Suprapubic skin (tissue), 4 donors: Measurements from ENCODE around the gene SMYD3. TPM values are rescaled to one million over a fixed set of nuclear protein-coding genes. Genes with fewer than 3 reads are reported as not detected.

Experiments
- DNase-seq, 2 donors: peaks; one replicate each; pipeline ENCODE4 v3.0.0-alpha.2; 2019; ENCODE audit warnings: low spot score in 2 of 2
- H3K27ac ChIP-seq: fragments of 200-600 bp; sonication (generic); one replicate; pipeline ENCODE4 v1.5.1; 2019
- H3K27me3 ChIP-seq: fragments of 200-600 bp; sonication (generic); one replicate; pipeline ENCODE4 v1.5.1; 2019
- H3K36me3 ChIP-seq: fragments of 200-600 bp; sonication (generic); one replicate; pipeline ENCODE4 v1.5.1; 2019
- H3K4me1 ChIP-seq: fragments of 200-600 bp; sonication (generic); one replicate; pipeline ENCODE4 v1.5.1; 2019
- H3K4me3 ChIP-seq: fragments of 200-600 bp; sonication (generic); one replicate; pipeline ENCODE4 v1.5.1; 2019; ENCODE audit warnings: mild to moderate bottlenecking
- H3K9me3 ChIP-seq: fragments of 200-600 bp; sonication (generic); one replicate; pipeline ENCODE4 v1.5.1; 2019
- EP300 ChIP-seq: sonication (generic); formaldehyde crosslinking; IDR thresholded peaks from one replicate; pipeline ENCODE4 v1.6.1; 2017; ENCODE audit warnings: antibody characterized with exemption
- POLR2A ChIP-seq, 2 donors: fragments of 450-650 bp; IDR thresholded peaks; one replicate each; pipeline ENCODE4 v1.6.1; 2017; ENCODE audit warnings: antibody characterized with exemption in 2 of 2, mild to moderate bottlenecking in 2 of 2, moderate library complexity in 2 of 2
- POLR2AphosphoS5 ChIP-seq, 3 donors: sonication (generic); formaldehyde crosslinking; IDR thresholded peaks; one replicate each; pipeline ENCODE4 v1.6.1; 2017; ENCODE audit warnings: antibody characterized with exemption in 3 of 3
- WGBS: methylation state at CpG from one replicate; pipeline ENCODE4 v1.1.5; 2018; 5-methylcytosine and 5-hydroxymethylcytosine counted together
- total RNA-seq, 4 donors: library from RNA; depleted of rRNA; stranded (reverse); fragments of >200 nt; gene quantifications; one replicate each; pipeline ENCODE4 v1.1.0, GENCODE V29; 2016
- TF ChIP-seq, protein P1 (sequence below), 2 donors: fragments of 200-600 bp in 1 of 2; fragments of 450-650 bp in 1 of 2; sonication (generic) in 1 of 2; IDR thresholded peaks; one replicate each; pipeline ENCODE4 v1.5.1; 2016 to 2019; ENCODE audit warnings: antibody characterized with exemption in 2 of 2, mild to moderate bottlenecking in 1 of 2, moderate library complexity in 1 of 2

SMYD3 gene
- total RNA-seq, 4 donors from 2014 or later: 14.5 to 33.6 (median 18.9) TPM

DNA sequence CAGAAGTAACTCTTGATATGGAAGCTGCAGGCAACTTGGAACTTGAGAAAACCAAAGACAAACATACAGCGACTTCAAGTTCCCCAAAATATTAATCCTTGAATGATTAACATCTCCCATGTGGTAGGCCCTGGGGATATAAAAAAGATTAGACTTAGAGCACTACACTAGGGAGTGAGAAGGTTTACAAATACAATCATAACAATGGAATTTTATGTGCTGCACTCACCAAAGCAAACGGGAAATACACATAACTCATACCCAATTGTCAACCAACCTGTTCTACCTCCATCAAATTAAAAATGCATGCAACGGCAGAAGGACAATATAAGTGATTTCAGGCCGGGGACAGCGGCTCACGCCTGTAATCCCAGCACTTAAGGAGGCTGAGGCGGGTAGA lies 3.7 kb downstream of the SMYD3 start:
- TF ChIP-seq, protein P1, sequence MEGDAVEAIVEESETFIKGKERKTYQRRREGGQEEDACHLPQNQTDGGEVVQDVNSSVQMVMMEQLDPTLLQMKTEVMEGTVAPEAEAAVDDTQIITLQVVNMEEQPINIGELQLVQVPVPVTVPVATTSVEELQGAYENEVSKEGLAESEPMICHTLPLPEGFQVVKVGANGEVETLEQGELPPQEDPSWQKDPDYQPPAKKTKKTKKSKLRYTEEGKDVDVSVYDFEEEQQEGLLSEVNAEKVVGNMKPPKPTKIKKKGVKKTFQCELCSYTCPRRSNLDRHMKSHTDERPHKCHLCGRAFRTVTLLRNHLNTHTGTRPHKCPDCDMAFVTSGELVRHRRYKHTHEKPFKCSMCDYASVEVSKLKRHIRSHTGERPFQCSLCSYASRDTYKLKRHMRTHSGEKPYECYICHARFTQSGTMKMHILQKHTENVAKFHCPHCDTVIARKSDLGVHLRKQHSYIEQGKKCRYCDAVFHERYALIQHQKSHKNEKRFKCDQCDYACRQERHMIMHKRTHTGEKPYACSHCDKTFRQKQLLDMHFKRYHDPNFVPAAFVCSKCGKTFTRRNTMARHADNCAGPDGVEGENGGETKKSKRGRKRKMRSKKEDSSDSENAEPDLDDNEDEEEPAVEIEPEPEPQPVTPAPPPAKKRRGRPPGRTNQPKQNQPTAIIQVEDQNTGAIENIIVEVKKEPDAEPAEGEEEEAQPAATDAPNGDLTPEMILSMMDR (IDR thresholded peaks at IDR 0.05): no peak
- TF ChIP-seq EP300: no peak
- TF ChIP-seq POLR2AphosphoS5 (IDR thresholded peaks at IDR 0.05): no peak
- no peak for TF ChIP-seq POLR2A (IDR thresholded peaks at IDR 0.05)
- no peak for DNase-seq
- Histone ChIP-seq H3K4me3 (no peak overlapping the region), H3K9me3 (no peaks in the 10 kb centered on the region), H3K27me3 (no peaks in the 10 kb centered on the region), H3K27ac (no peak overlapping the region), H3K36me3 (no peaks in the 10 kb centered on the region), H3K4me1 (peaks cover 17% of the 10 kb centered on the region)
- 72% methylated on average over 7 of the region's 7 CpGs for WGBS

DNA sequence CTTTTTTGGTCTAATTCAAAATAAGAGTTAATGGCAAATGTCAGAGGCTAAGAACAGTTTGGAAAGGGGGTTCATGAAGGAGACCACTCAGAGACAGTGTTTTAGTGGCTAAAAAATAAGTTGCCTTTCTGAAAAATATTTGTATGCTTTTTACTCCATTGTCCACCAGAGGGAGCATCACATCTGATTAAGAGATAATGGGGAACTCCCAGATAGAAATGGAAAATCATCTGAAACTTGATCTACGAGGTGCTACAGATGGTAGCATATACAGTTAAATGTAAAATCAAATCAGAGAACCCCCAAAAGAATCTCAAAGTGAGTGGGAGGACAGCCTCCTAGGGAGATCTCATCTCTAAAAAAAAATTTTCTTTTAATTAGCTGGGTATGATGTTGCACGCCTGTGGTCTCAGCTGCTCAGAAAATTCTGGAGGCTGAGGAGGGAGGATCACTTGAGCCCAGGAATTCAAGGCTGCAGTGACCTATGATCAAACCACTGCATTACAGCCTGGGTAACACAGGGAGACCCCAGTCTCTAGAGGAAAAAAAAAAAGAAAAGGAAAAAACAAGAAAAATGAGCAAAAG lies 9.7 kb downstream of the SMYD3 start:
- TF ChIP-seq, protein P1 (IDR thresholded peaks at IDR 0.05): peak; percentile 48 to 72
- TF ChIP-seq POLR2A (IDR thresholded peaks at IDR 0.05): no peak
- 51% methylated on average over 2 of the region's 2 CpGs for WGBS
- no peaks in the 10 kb centered on the region for H3K36me3 ChIP-seq
- H3K4me1 ChIP-seq: no peaks in the 10 kb centered on the region
- H3K27me3 ChIP-seq: no peaks in the 10 kb centered on the region
- H3K4me3 ChIP-seq: no peak overlapping the region
- H3K27ac ChIP-seq: no peak overlapping the region
- no peak for DNase-seq
- no peaks in the 10 kb centered on the region for H3K9me3 ChIP-seq

DNA sequence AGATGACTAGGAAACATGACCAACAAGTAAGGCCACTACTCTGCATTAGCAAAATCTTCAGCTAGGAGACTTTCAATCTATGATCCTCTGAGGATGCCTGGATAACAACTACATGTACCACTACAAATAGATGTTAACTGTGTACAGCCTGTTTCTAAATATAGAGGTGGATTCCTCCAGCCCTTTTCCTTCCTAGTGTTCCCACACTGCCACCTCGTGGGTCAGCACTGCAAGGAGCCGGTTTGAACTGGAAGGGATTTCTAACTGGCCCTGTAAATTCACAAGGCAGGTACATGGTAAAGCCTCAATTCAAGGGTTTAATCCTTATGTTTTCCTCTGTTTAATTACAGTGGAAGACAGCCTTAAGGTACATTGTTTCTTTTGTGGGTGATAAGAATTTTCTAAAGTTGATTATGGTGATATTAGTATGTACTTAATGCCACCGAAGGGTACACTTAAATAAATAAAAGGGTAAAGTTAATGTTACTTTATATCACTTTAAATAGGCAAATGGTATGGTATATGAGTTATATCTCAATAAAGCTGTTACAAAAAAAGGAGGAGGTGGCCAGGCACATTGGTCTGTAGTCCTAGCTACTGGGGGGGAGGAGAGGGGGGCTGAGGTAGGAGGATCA lies 14.4 kb downstream of the SMYD3 start:
- Histone ChIP-seq H3K27ac (no peak overlapping the region), H3K4me3 (no peak overlapping the region), H3K9me3 (no peaks in the 10 kb centered on the region), H3K4me1 (no peaks in the 10 kb centered on the region), H3K27me3 (no peaks in the 10 kb centered on the region), H3K36me3 (no peaks in the 10 kb centered on the region)
- 31% methylated on average over 3 of the region's 3 CpGs for WGBS
- no peak for DNase-seq
- TF ChIP-seq POLR2A (IDR thresholded peaks at IDR 0.05) (no peak), EP300 (no peak), POLR2AphosphoS5 (IDR thresholded peaks at IDR 0.05) (no peak)
- TF ChIP-seq, protein P1 (IDR thresholded peaks at IDR 0.05): peak; percentile 42 to 73

DNA sequence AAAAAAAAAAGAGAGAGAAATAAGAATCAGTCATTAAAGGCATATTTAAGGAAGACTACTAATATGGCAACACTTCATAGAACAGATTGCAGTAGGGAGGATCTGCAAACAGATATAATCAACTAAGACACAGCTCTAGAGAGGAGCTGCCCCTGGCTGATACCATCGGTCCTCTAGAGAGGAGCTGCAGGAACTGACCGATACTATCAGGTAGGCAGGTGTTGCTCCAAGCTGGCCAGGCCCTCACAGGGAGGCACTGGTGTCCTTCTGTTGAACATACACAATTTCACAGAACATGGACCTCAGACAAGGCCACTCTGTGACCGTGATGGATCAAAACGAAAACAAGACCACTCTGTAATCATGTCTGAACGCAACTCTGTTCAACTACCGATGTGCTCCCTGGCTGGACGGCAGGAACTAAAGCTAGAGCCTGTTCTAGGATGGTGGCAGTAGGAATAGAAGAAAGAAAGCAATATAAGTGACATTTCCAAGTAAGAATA lies 15.5 kb downstream of the SMYD3 start:
- TF ChIP-seq, protein P1 (IDR thresholded peaks at IDR 0.05): no peak
- no peak for TF ChIP-seq EP300
- TF ChIP-seq POLR2A (IDR thresholded peaks at IDR 0.05): no peak
- no peak for TF ChIP-seq POLR2AphosphoS5 (IDR thresholded peaks at IDR 0.05)
- H3K4me3 ChIP-seq: no peak overlapping the region
- H3K36me3 ChIP-seq: no peaks in the 10 kb centered on the region
- no peak overlapping the region for H3K27ac ChIP-seq
- H3K9me3 ChIP-seq: no peaks in the 10 kb centered on the region
- DNase-seq: no peak
- no peaks in the 10 kb centered on the region for H3K4me1 ChIP-seq
- WGBS: 87% methylated on average over 7 of the region's 7 CpGs
- H3K27me3 ChIP-seq: no peaks in the 10 kb centered on the region

DNA sequence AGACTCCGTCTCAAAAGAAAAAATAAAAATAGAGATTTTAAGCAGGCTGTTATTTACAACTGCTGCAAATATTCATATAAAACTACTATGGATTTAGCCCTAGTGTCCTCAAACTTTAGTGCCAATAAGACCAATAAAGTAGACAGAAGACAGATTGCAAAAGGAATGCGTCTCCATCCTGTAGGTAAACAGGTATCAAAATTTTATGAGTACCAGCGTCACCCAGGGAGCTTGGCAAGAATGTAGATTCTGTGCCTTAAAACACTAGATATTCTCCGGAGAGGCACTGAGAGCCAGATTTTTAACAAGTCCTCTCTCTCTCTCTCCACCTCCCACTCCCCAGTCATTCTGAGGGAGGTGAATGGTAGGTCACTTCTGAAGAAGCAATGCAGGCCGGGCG lies 18.4 kb downstream of the SMYD3 start:
- WGBS: 90% methylated on average over 6 of the region's 6 CpGs
- H3K27me3 ChIP-seq: no peaks in the 10 kb centered on the region
- no peak overlapping the region for H3K27ac ChIP-seq
- no peaks in the 10 kb centered on the region for H3K4me1 ChIP-seq
- no peaks in the 10 kb centered on the region for H3K9me3 ChIP-seq
- DNase-seq: no peak
- TF ChIP-seq EP300 (no peak), POLR2AphosphoS5 (IDR thresholded peaks at IDR 0.05) (no peak), POLR2A (IDR thresholded peaks at IDR 0.05) (no peak)
- TF ChIP-seq, protein P1 (IDR thresholded peaks at IDR 0.05): no peak
- no peaks in the 10 kb centered on the region for H3K36me3 ChIP-seq
- no peak overlapping the region for H3K4me3 ChIP-seq
